GM20431 (cell line): ENCODE results near the gene AREG.

Experiments used
- in situ Hi-C: fragments of 300-500 bp; cut with MseI, MboI; formaldehyde crosslinking; loops from one replicate; pipeline ENCODE4 v1.15.0; 2020; ENCODE audit warnings: low sequenced_read_pairs; ENCODE audit not compliant: unreplicated experiment

Gene AREG

GRCh38 chr4:74499986-74500781 lies 55.2 kb downstream of the AREG start:
- in situ Hi-C loops: loop anchor here (25.0 kb wide), 1 partner anchor 113 kb away; no protein-coding TSS in a partner anchor

GRCh38 chr4:74501579-74501978 lies 56.6 kb downstream of the AREG start:
- in situ Hi-C loops: loop anchor here (25.0 kb wide), 1 partner anchor 114 kb away; no protein-coding TSS in a partner anchor

- in situ Hi-C loops: loop anchor here (25.0 kb wide), 1 partner anchor 116 kb away; no protein-coding TSS in a partner anchor
Observed at GRCh38 chr4:74503580-74503979, 58.6 kb downstream of the AREG start.

- in situ Hi-C loops: loop anchor here (25.0 kb wide), 1 partner anchor 117 kb away; no protein-coding TSS in a partner anchor
Observed at GRCh38 chr4:74504212-74504611, 59.3 kb downstream of the AREG start.
